Measurements from ENCODE around the gene RIT1. TPM values are rescaled to one million over a fixed set of nuclear protein-coding genes. Genes with fewer than 3 reads are reported as not detected.

Gene RIT1
- total and polyA plus RNA-seq, 2 of the 8 experiments (the other 6 are each of a cell fraction or from before 2014, with no cell fraction given) = 25.3 to 26.8 TPM

DNA sequence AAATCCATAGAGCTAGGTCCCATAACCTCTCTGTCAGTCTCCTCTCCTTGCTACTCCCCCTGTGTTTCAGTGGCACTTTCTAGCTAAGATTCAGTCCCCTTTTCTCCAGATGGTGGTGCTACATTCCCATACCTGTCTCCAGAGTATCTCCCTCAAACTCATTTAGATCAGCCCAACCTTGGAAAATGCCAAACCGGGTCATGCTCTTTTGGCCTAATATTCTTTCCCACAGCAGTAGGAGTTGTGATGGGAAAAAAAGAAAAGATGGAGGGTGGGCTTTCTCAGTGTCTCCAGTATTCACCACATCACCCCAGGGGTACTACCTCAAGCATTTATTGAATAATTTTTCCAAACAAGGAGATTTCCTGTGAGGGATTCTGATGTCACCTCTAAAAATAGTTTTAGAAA, 27.1 kb upstream of the RIT1 start (continued):
- TF ChIP-seq BCL11A (IDR thresholded peaks at IDR 0.05; ENCODE audit: low read depth in 2 of 2, low read length in 2 of 2) (no peak), SIRT6 (IDR thresholded peaks at IDR 0.05; ENCODE audit: low read length) (no peak), RNF2 (IDR thresholded peaks at IDR 0.05; ENCODE audit: borderline replicate concordance, low read depth, low read length, missing control alignments, poor library complexity, severe bottlenecking) (no peak), SAP30 (IDR thresholded peaks at IDR 0.05; ENCODE audit: insufficient read depth, insufficient replicate concordance, low read length) (no peak), NANOG (IDR thresholded peaks at IDR 0.05; ENCODE audit: insufficient read depth, low read depth, low read length, poor library complexity, severe bottlenecking) (no peak), CTBP2 (IDR thresholded peaks at IDR 0.05; ENCODE audit: borderline replicate concordance, insufficient read depth, insufficient read length, low read length) (no peak), MAFK (IDR thresholded peaks at IDR 0.05; ENCODE audit: low read depth, low read length) (no peak), RFX5 (IDR thresholded peaks at IDR 0.05; ENCODE audit: borderline replicate concordance, low read depth, low read length) (no peak), ASH2L (IDR thresholded peaks at IDR 0.05; ENCODE audit: low read length) (no peak), SIN3A (conservative IDR thresholded peaks at IDR 0.05 in 1 of 2, IDR thresholded peaks at IDR 0.05 in 1 of 2; ENCODE audit: low read depth in 1 of 2, low read length in 2 of 2) (0 out of 4 replicates have a peak, but pooled peaks of 1 of the 2 experiments have one; percentile 33), TAF1 (IDR thresholded peaks at IDR 0.05; ENCODE audit: low read depth, low read length) (no peak), GABPA (IDR thresholded peaks at IDR 0.05; ENCODE audit: borderline replicate concordance, insufficient read depth, low read length) (no peak), GTF2F1 (IDR thresholded peaks at IDR 0.05; ENCODE audit: borderline replicate concordance, low read depth, low read length) (no peak), FOSL1 (IDR thresholded peaks at IDR 0.05; ENCODE audit: insufficient read depth, low read depth, low read length) (no peak)
